ENCODE results near the gene ESYT3. TPM values are rescaled to one million over a fixed set of nuclear protein-coding genes. Genes with fewer than 3 reads are reported as not detected.
A peak's percentile ranks its signal among the peaks of the same experiment; 100 is the strongest.

The ESYT3 gene
- total RNA-seq, 1 experiment from 2014 or later, result 0.15 TPM

GRCh38 chr3:138432576-138433240 is 1.7 kb upstream of the ESYT3 start:
- TF ChIP-seq EZH2 (IDR thresholded peaks at IDR 0.05; ENCODE audit: borderline replicate concordance, low read depth, low read length, poor library complexity, severe bottlenecking) (no peak), CTCF (conservative IDR thresholded peaks at IDR 0.05; ENCODE audit: low read depth, low read length) (no peak)
- ChIA-PET POLR2A (ENCODE audit: low non-redundant PET) (no interaction called here), CTCF (no interaction called here)
- Histone ChIP-seq H3K27me3 (replicated peaks; ENCODE audit: insufficient read depth, low read depth, low read length, poor library complexity) (peaks cover 47% of the 10 kb centered on the region), H3K36me3 (ENCODE audit: insufficient read depth, low read length, poor library complexity, severe bottlenecking) (no peaks in the 10 kb centered on the region), H3K4me1 (ENCODE audit: insufficient read depth, low read length, poor library complexity, severe bottlenecking) (no peaks in the 10 kb centered on the region), H3K4me3 (ENCODE audit: low read depth, low read length, poor library complexity, severe bottlenecking) (no peak overlapping the region), H3K9me3 (ENCODE audit: low read depth, low read length, poor library complexity, severe bottlenecking) (no peaks in the 10 kb centered on the region), H3K27ac (ENCODE audit: low read depth, low read length, poor library complexity, severe bottlenecking) (no peak overlapping the region)
- no TSS peak for BruUV-seq (replicated peaks)
- no peak for DNase-seq (ENCODE audit: low spot score)
- intact Hi-C loops (cut with micrococcal nuclease; ENCODE audit: unreplicated experiment), result no loop called here

DNA sequence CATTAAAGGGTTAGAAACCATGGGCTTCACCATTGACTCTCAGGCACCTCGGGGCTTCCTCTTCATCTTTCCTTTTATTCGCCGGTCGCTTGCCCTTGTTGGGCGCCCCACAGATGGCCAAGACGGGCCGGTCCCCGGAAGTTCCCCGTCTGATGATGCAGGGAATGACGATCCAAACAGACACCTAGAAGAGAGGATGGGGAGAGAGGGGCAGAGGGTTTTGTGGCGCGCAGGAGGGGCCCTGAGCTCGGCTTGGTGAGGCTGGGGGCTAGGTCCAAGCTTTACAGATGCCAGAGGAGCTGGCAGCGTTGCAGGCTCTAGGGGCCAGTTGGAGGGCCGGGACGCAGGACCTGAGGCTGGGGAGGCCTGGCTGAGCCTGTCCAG is 532 bp upstream of the ESYT3 start:
- no peak overlapping the region for H3K4me3 ChIP-seq (ENCODE audit: low read depth, low read length, poor library complexity, severe bottlenecking)
- no peak for DNase-seq (ENCODE audit: low spot score)
- peaks cover 47% of the 10 kb centered on the region for H3K27me3 ChIP-seq (replicated peaks; ENCODE audit: insufficient read depth, low read depth, low read length, poor library complexity)
- CTCF ChIA-PET, result interaction anchor here (1.3 kb wide), 1 partner anchor 502 kb away, joined by 5 read pairs; no protein-coding TSS in a partner anchor
- POLR2A ChIA-PET (ENCODE audit: low non-redundant PET), result no interaction called here
- BruUV-seq (replicated peaks), result no TSS peak
- H3K4me1 ChIP-seq (ENCODE audit: insufficient read depth, low read length, poor library complexity, severe bottlenecking), result no peaks in the 10 kb centered on the region
- intact Hi-C loops (cut with micrococcal nuclease; ENCODE audit: unreplicated experiment), result no loop called here
- H3K36me3 ChIP-seq (ENCODE audit: insufficient read depth, low read length, poor library complexity, severe bottlenecking), result no peaks in the 10 kb centered on the region
- no peak overlapping the region for H3K27ac ChIP-seq (ENCODE audit: low read depth, low read length, poor library complexity, severe bottlenecking)
- H3K9me3 ChIP-seq (ENCODE audit: low read depth, low read length, poor library complexity, severe bottlenecking), result no peaks in the 10 kb centered on the region
- TF ChIP-seq CTCF (conservative IDR thresholded peaks at IDR 0.05; ENCODE audit: low read depth, low read length) (no peak), EZH2 (IDR thresholded peaks at IDR 0.05; ENCODE audit: borderline replicate concordance, low read depth, low read length, poor library complexity, severe bottlenecking) (no peak)

DNA sequence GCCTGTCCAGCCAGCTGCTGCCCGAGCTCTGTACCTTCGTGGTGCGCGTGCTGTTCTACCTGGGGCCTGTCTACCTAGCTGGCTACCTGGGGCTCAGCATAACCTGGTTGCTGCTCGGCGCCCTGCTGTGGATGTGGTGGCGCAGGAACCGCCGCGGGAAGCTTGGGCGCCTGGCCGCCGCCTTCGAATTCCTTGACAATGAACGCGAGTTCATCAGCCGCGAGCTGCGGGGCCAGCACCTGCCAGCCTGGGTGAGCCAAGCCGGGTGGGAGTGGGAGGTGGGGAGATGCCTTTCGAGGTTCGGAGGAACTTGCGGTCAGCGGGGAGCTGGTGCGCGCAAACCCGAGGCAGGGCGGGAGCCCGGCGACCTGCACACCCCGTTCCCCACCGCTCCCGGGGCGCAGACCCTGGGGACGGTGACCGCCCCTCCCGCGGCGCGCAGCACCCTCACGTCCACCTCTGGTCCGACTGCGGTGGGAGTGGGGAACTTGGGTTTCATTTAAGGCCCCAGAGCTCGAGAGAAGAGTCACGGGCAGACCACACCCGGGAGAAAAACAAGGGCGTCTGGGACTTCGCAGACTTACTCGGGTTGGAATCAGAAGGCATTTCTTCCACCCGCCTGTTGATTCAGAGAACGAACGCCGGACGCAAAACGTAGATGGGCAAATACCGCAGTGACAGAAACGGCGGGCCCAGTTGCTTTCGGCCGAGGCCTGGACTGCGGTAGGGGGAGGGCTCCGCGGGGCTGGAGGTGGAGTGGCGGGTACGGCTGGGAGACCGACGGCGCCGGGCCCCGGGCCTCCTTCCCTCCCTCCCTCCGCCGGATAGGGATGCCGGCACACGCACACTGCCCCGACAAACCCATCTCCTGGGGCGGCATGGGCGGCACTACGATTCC is 708 bp downstream of the ESYT3 start:
- H3K36me3 ChIP-seq (ENCODE audit: insufficient read depth, low read length, poor library complexity, severe bottlenecking), result no peaks in the 10 kb centered on the region
- TF ChIP-seq CTCF (conservative IDR thresholded peaks at IDR 0.05; ENCODE audit: low read depth, low read length), result no peak
- TF ChIP-seq EZH2 (IDR thresholded peaks at IDR 0.05; ENCODE audit: borderline replicate concordance, low read depth, low read length, poor library complexity, severe bottlenecking), result peak; percentile 50
- no peak for DNase-seq (ENCODE audit: low spot score)
- ChIA-PET CTCF (interaction anchor here (1.0 kb wide), 1 partner anchor 17 kb away, joined by 3 read pairs; no protein-coding TSS in a partner anchor), POLR2A (ENCODE audit: low non-redundant PET) (no interaction called here)
- peak overlapping the region; percentile 44 for H3K4me3 ChIP-seq (ENCODE audit: low read depth, low read length, poor library complexity, severe bottlenecking)
- no peaks in the 10 kb centered on the region for H3K9me3 ChIP-seq (ENCODE audit: low read depth, low read length, poor library complexity, severe bottlenecking)
- H3K4me1 ChIP-seq (ENCODE audit: insufficient read depth, low read length, poor library complexity, severe bottlenecking), result no peaks in the 10 kb centered on the region
- no peak overlapping the region for H3K27ac ChIP-seq (ENCODE audit: low read depth, low read length, poor library complexity, severe bottlenecking)
- H3K27me3 ChIP-seq (replicated peaks; ENCODE audit: insufficient read depth, low read depth, low read length, poor library complexity), result peaks cover 47% of the 10 kb centered on the region
- no TSS peak for BruUV-seq (replicated peaks)
- intact Hi-C loops (cut with micrococcal nuclease; ENCODE audit: unreplicated experiment), result no loop called here

Data from A673 (cell line).